KMS-11 (cell line): ENCODE data around the gene ZNF213.

Source experiments
- H2AFZ ChIP-seq: fragments of 200-600 bp; sonication (generic); 2 replicates; pipeline ENCODE4 v1.6.1; 2016; ENCODE audit warnings: antibody characterized with exemption, mixed run types, low read depth
- H3K27ac ChIP-seq: fragments of 200-600 bp; sonication (generic); 2 replicates; pipeline ENCODE4 v1.6.1; 2016; ENCODE audit warnings: mild to moderate bottlenecking, mixed run types
- H3K27me3 ChIP-seq: fragments of 200-600 bp; sonication (generic); 2 replicates; pipeline ENCODE4 v1.6.1; 2017; ENCODE audit warnings: mild to moderate bottlenecking, low read depth, mixed run types, moderate library complexity; ENCODE audit not compliant: insufficient read depth
- H3K36me3 ChIP-seq: fragments of 200-600 bp; sonication (generic); 2 replicates; pipeline ENCODE4 v1.6.1; 2017; ENCODE audit warnings: mild to moderate bottlenecking, mixed run types; ENCODE audit not compliant: insufficient read depth
- H3K4me1 ChIP-seq: fragments of 200-600 bp; sonication (generic); 2 replicates; pipeline ENCODE4 v1.6.1; 2016; ENCODE audit warnings: mild to moderate bottlenecking, low read depth, mixed run types; ENCODE audit not compliant: poor library complexity, severe bottlenecking
- H3K4me2 ChIP-seq: fragments of 200-600 bp; sonication (generic); 2 replicates; pipeline ENCODE4 v1.7.0; 2016; ENCODE audit warnings: mild to moderate bottlenecking, mixed run types
- H3K4me3 ChIP-seq: fragments of 200-600 bp; sonication (generic); IDR thresholded peaks from 2 replicates; pipeline ENCODE4 v1.6.1; 2017; ENCODE audit warnings: low read depth, low read length, mixed read lengths; ENCODE audit not compliant: insufficient read depth
- H3K79me2 ChIP-seq: fragments of 200-600 bp; sonication (generic); 2 replicates; pipeline ENCODE4 v1.6.1; 2016; ENCODE audit warnings: low read depth, mixed run types; ENCODE audit not compliant: insufficient read depth
- H3K9ac ChIP-seq: fragments of 200-600 bp; sonication (generic); 2 replicates; pipeline ENCODE4 v1.6.1; 2016; ENCODE audit warnings: mild to moderate bottlenecking, mixed run types
- H4K20me1 ChIP-seq: fragments of 200-600 bp; sonication (generic); 2 replicates; pipeline ENCODE4 v1.6.1; 2016; ENCODE audit warnings: mild to moderate bottlenecking, mixed run types; ENCODE audit not compliant: insufficient read depth
- CTCF ChIP-seq: fragments of 200-600 bp; sonication (generic); conservative IDR thresholded peaks from 2 replicates; pipeline ENCODE4 v1.6.1; 2017; ENCODE audit warnings: low read depth, mild to moderate bottlenecking, antibody characterized with exemption, low read length, moderate library complexity, mixed read lengths

ZNF213 gene

DNA sequence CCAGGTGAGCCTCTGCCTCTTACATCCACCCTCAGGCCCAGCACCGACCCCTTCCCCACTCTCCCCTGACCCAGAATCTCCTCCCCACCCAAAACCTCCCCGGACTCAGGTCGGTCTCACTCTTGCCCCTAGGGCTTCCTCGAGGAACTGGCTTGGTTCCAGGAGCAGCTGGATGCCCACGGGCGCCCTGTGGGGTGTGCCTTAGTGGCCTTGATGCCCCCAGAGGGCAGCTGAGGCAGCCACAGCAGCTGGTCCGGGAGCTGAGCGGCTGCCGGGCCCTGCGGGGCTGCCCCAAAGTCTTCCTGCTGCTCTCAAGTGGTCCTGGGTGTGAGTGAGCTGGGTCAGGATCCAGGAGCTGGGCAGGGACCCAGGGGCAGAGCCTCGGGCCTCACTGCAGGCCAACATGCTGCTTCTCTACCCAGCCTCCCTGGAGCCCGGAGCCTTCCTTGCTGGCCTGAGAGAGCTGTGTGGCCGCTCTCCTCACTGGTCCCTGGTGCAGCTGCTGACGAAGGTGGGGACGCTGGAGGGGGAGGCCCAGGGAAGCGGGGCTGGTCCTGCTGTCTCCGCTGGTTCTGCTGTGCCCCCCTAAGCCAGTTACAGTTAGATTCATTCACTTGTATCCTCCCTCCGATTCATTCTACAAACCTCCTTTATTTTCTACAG lies 9.6 kb downstream of the ZNF213 start:
- no peak for TF ChIP-seq CTCF
- Histone ChIP-seq H3K36me3 (no peaks in the 10 kb centered on the region), H3K4me2 (no peak overlapping the region), H3K9ac (no peak overlapping the region), H3K4me3 (no peak overlapping the region), H2AFZ (no peak overlapping the region), H3K27ac (no peak overlapping the region), H3K27me3 (peaks cover 5% of the 10 kb centered on the region; the same call in 1 of the 2 replicates), H3K79me2 (no peaks in the 10 kb centered on the region), H4K20me1 (no peaks in the 10 kb centered on the region), H3K4me1 (peaks cover 4% of the 10 kb centered on the region)

DNA sequence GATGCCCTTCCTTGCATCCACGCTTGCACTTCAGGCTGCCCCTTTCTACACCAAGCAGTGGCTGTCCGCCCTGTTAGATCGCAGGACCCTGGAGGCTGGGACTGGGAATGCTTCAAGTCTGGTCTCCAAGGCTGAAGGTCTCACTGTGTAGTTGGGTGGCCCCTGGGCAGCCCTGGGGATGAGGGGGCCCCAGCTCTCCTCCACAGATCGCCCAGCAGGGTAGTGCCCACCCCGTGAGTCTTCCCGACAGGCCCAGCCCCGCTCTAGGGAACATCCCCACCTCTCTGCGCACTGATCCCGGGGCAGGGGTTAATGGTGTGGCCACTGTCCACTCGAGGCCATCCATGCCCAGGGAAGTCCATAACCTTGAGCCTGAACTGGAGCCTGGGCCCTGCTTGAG lies 10.3 kb downstream of the ZNF213 start:
- Histone ChIP-seq H3K4me2 (no peak overlapping the region), H3K9ac (no peak overlapping the region), H3K4me1 (peaks cover 9% of the 10 kb centered on the region), H4K20me1 (no peaks in the 10 kb centered on the region), H3K27ac (no peak overlapping the region), H3K79me2 (no peaks in the 10 kb centered on the region), H2AFZ (no peak overlapping the region), H3K36me3 (no peaks in the 10 kb centered on the region), H3K27me3 (peaks cover 5% of the 10 kb centered on the region; the same call in 1 of the 2 replicates), H3K4me3 (no peak overlapping the region)
- no peak for TF ChIP-seq CTCF

DNA sequence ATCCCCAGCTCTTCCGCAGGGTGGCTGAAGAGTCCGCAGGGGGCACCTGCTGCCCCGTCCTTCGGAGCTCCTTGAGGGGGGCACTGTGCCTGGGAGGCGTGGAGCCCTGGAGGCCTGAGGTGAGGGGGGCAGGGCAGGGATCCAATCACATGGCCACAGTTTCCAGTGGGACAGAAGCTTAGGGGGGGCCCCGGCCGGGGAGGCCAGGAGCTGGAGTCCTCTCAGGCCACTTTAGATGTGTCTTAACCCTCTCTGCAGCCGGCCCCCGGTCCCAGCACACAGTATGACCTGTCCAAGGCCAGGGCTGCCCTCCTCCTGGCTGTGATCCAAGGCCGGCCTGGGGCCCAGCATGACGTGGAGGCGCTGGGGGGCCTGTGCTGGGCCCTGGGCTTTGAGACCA lies 10.8 kb downstream of the ZNF213 start:
- Histone ChIP-seq H3K27ac (no peak overlapping the region), H3K9ac (no peak overlapping the region), H3K36me3 (no peaks in the 10 kb centered on the region), H3K4me2 (no peak overlapping the region), H3K4me3 (no peak overlapping the region), H2AFZ (no peak overlapping the region), H4K20me1 (no peaks in the 10 kb centered on the region), H3K27me3 (peaks cover 5% of the 10 kb centered on the region; the same call in 1 of the 2 replicates), H3K79me2 (no peaks in the 10 kb centered on the region), H3K4me1 (peaks cover 9% of the 10 kb centered on the region)
- no peak for TF ChIP-seq CTCF

DNA sequence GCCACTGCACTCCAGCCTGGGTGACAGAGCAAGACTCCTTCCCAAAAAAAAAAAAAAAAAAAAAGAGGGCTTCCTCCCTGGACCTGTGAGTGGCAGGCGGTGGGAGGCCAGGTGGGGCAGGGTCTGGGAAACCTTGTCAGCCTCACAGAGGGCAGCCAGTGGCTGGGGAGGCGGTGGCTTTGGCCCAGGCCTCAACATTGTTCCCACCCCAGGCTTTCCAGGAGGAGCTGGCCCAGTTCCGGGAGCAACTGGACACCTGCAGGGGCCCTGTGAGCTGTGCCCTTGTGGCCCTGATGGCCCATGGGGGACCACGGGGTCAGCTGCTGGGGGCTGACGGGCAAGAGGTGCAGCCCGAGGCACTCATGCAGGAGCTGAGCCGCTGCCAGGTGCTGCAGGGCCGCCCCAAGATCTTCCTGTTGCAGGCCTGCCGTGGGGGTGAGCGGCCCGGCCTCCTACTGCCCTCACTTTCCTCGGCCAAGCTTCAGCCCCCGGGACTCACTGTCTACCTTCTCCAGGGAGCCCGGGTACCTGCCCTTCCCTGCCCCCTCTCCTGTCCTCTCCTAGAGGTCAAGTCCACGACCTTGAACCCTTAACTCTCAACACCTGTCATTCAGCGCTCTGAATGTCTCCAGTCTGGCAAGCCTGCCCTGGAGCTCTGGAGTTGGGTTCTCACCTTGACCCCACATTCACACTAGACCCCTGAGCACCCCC lies 12.4 kb downstream of the ZNF213 start:
- Histone ChIP-seq H3K9ac (no peak overlapping the region), H4K20me1 (no peaks in the 10 kb centered on the region)
- TF ChIP-seq CTCF, result no peak

More for the DNA sequence above, 12.4 kb downstream of the ZNF213 start:
- H3K27ac ChIP-seq, result no peak overlapping the region
- H3K79me2 ChIP-seq, result no peaks in the 10 kb centered on the region
- H3K4me2 ChIP-seq, result no peak overlapping the region
- no peaks in the 10 kb centered on the region for H3K36me3 ChIP-seq
- no peak overlapping the region for H2AFZ ChIP-seq
- peaks cover 5% of the 10 kb centered on the region; the same call in 1 of the 2 replicates for H3K27me3 ChIP-seq
- H3K4me3 ChIP-seq, result no peak overlapping the region
- peaks cover 9% of the 10 kb centered on the region for H3K4me1 ChIP-seq
